Stimulated activated CD4-positive, alpha-beta T cell treated with anti-CD3 and anti-CD28 coated beads, Interleukin-4, amount 100 ng/mL, for 48 hours (primary cell): ENCODE results near the gene SMPD3.
"Not testable (repeated sequence)": the region's sequence is repeated elsewhere in the genome, so short reads cannot be mapped to it uniquely, and the experiment has no call there.

Experiments used
- DNase-seq, 2 donors: peaks; one replicate each; pipeline ENCODE4 v3.0.0-alpha.2; 2020; ENCODE audit warnings: low read depth in 2 of 2

SMPD3 gene

GRCh38 chr16:68448360-68448970 lies at the start of gene SMPD3:
Gene SMPD3, minus strand, starts transcription at chr16:68448508. Its CDS starts 76,327 bp downstream, at chr16:68372181.
- peak; percentile 97 to 98 for DNase-seq

GRCh38 chr16:68496689-68497088 lies 48.4 kb upstream of the SMPD3 start:
- DNase-seq = no peak

- DNase-seq = not testable (repeated sequence)
Observed at GRCh38 chr16:68494261-68494660, 46.0 kb upstream of the SMPD3 start.

- DNase-seq = no peak
Observed at GRCh38 chr16:68493412-68494070, 45.2 kb upstream of the SMPD3 start.

- no peak for DNase-seq
Observed at GRCh38 chr16:68492543-68493411, 44.5 kb upstream of the SMPD3 start.

- DNase-seq = no peak
Observed at GRCh38 chr16:68492151-68492542, 43.8 kb upstream of the SMPD3 start.

GRCh38 chr16:68491576-68491950 lies 43.3 kb upstream of the SMPD3 start:
- no peak for DNase-seq

- DNase-seq = no peak
Observed at GRCh38 chr16:68490829-68491575, 42.7 kb upstream of the SMPD3 start.

GRCh38 chr16:68490358-68490757 lies 42.0 kb upstream of the SMPD3 start:
- no peak for DNase-seq

GRCh38 chr16:68488554-68488953 lies 40.2 kb upstream of the SMPD3 start:
- DNase-seq = no peak

GRCh38 chr16:68487669-68488068 lies 39.4 kb upstream of the SMPD3 start:
- DNase-seq = no peak

- no peak for DNase-seq
Observed at GRCh38 chr16:68487203-68487514, 38.9 kb upstream of the SMPD3 start.

GRCh38 chr16:68486502-68487202 lies 38.3 kb upstream of the SMPD3 start:
- DNase-seq = no peak

- DNase-seq = no peak
Observed at GRCh38 chr16:68481636-68482035, 33.3 kb upstream of the SMPD3 start.

GRCh38 chr16:68480084-68480995 lies 32.0 kb upstream of the SMPD3 start:
- DNase-seq = no peak

GRCh38 chr16:68479271-68479670 lies 31.0 kb upstream of the SMPD3 start:
- DNase-seq = no peak

GRCh38 chr16:68478526-68479250 lies 30.4 kb upstream of the SMPD3 start:
- DNase-seq = no peak

GRCh38 chr16:68475071-68475470 lies 26.8 kb upstream of the SMPD3 start:
- no peak for DNase-seq

- DNase-seq = no peak
Observed at GRCh38 chr16:68473358-68474070, 25.2 kb upstream of the SMPD3 start.
